Keratinocyte (primary cell): Measurements from ENCODE around the gene PDE4A.

Experiments used
- CTCF ChIP-seq, 3 experiments: IDR thresholded peaks in 1 of 3; conservative IDR thresholded peaks in 1 of 3; optimal IDR thresholded peaks in 1 of 3; 2 replicates in 2 of 3; 3 replicates in 1 of 3; pipeline versions ENCODE3 to v1.5.1; 2011; ENCODE audit warnings: low read length in 3 of 3, mild to moderate bottlenecking in 3 of 3, moderate library complexity in 2 of 3, control low read depth in 1 of 3, inconsistent platforms in 1 of 3; ENCODE audit not compliant: insufficient read depth in 2 of 3; ENCODE audit errors: extremely low read depth in 1 of 3
- EZH2 ChIP-seq: IDR thresholded peaks from one replicate; pipeline ENCODE4 v1.6.1; 2012; ENCODE audit warnings: inconsistent platforms, mild to moderate bottlenecking, low read length, moderate library complexity

- TF ChIP-seq EZH2 = no peak
- TF ChIP-seq CTCF (optimal IDR thresholded peaks at IDR 0.05 in 1 of 3, IDR thresholded peaks at IDR 0.05 in 1 of 3, conservative IDR thresholded peaks at IDR 0.05 in 1 of 3; ENCODE audit: extremely low read depth in 1 of 3, insufficient read depth in 2 of 3, low read length in 3 of 3) = peak; percentile 28 to 48 (median 43)
These were observed 51.6 kb downstream of the PDE4A start for GRCh38 chr19:10471909-10472308.
